Midbrain (tissue), 1 donor: Measurements from ENCODE around the gene KRT2.

ENCODE experiments used
- DNase-seq: peaks from one replicate; lab custom pipeline; 2025; lab: John Stamatoyannopoulos, UW

Gene KRT2

GRCh38 chr12:52615208-52615868 is 36.7 kb downstream of the KRT2 start:
- DNase-seq = no peak

GRCh38 chr12:52614381-52615207 is 37.4 kb downstream of the KRT2 start:
- no peak for DNase-seq

DNA sequence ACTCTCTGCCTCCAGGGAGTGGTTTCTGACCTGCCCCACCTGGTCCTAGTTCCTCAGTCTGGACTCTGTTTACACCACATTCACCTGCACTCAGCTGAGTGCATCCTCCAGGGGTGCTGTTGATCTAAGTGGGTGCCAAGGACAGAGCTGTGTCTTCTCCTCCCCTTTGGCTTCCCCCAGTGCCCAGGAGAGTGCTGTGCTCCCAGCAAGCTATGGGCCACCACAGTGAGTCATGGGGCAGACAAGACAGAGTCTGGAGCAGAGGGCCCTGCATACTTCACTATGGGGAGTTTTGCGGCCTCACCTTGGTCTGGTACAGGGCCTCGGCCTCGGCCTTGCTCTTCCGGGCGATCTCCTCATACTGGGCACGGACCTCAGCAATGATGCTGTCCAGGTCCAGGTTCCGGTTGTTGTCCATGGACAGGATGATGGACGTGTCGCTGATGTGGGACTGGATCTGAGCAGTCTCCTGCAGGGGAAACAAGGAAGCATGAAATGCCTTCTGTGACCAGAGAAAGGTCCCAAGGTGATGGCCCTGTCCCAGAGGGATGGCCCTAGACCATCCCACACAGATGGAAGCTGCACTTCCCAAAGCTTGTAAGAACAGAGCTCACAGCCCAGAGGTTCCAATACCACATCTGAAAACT is 38.5 kb downstream of the KRT2 start:
- no peak for DNase-seq

DNA sequence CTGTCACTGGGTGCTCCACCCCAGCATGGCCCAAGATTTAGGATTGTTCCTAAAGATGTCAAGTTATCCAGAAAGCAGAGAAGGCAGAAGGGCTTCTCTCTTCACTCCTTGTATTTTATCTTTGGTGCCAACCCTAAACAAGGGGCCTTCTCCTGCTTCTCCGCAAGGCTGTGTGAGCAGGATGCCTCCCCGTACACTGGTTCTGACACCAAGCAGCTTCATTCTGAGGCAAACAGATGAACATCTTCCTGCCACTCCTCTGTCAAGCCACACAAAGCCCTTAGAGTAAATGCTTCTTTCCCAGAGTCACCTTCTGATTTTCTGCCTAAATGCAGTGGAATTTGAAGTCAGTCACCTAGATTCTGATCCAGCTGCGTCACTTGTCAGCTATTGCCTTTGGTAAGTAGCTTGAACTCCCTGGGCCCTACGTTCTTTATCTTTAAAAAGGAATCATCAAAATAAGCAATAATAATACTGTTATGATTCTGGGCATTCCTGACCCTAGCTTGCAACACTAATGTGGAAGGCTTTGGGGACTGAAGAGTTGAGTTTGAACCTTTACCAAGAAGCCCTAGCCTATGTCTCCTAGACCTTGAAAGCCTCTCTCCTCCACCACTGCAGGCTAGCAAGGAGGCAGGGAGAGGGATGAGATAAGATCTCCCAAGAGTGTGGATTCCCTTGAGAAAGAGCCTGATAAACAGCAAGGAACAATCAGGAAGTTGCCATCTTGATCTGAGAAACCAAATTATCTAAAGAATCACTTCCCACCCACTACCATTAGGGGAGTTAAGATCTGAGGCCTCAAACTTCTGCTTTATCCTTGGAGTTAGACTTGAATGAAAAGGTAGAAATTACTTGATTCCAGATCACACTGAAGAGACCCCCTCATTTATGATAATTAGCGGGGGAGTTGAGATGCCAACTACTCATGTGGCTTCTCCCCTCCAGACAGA is 39.3 kb downstream of the KRT2 start:
- DNase-seq = no peak

DNA sequence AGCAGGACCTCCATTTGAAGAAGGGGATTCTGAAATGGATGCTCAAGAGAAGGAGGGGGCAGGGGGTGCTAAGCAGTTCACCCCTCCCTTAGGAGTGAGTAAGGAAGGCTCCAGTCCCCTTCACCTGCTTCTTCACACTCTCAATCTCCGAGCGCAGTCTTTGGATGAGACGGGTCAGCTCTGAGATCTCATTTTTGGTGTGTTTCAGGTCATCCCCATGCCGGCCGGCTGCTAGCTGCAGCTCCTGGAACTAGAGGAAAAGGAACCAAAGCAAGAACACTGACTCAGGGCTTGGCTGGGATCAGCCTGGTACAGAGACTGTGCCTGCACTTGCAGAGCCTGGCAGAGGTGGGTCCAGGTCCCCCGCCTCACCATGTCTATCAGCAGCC is 40.9 kb downstream of the KRT2 start:
- DNase-seq = no peak

DNA sequence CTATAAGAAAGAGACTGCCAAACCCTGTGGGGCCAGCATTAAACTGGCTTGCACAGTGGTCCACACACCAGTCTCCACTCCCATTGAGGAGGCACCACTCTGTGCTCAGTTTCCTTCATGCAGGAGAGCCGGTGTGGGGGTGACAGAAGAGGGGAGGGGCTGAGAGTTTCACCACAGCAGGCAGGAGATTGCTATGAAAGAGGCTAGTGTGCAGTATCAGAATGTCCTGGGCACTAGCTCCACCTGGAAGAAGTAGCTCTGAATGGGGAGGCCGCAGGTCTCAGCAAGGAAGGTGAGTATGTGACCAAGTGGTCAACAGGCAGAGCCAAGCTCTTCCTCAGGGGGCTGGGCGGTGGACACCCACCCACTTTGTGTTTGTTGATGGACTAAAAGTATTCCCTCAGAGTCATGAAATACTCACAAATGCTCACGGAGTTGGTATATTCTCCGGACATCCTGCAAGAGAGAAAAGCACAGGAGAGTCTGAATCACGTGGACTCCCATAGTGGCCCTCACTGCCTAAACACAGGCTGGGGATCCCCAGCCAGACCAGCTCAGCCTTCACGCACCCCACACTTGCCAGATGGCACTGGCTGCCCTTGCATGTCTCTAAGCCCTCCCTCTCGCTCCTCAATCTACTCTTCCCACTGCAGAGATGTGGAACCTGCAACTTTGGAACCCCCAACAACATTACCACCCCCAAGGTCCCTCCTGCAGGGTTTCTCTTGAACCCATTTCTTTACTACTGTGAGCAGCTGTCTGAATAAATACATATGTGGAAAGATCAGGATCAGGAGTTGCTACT is 43.0 kb downstream of the KRT2 start:
- no peak for DNase-seq

- DNase-seq = no peak
Measured at GRCh38 chr12:52608161-52608560, 43.9 kb downstream of the KRT2 start.

- no peak for DNase-seq
Measured at GRCh38 chr12:52607314-52607713, 44.7 kb downstream of the KRT2 start.

DNA sequence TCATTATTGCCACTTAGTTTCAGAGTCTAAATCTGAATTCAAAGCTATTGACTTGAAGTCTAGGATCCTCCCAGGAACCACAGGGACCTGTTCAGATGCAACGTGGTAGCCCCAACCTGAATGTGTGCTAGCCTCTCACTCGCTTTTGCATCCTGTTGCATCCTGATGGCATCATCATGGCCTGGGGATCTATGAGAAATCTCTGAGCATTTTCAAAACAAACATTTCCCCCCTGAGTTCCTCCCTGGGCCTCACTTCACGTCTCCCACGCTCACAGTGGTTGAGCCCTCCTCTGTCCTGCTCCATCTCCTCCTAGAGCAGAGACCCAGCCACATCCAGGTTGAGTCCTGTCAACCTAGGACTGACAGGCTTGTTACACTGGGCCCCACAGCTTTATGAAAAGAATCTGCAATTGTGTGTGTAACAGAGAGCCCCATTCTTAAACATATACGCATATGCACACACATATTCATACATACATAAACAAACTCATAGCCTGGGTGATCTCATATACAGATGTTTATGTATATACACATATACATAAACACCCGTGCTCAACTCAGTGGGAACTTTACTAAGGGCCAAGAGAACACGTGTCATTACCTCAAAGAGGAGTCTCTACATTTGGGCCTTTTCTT is 45.3 kb downstream of the KRT2 start:
- DNase-seq = no peak

- no peak for DNase-seq
Measured at GRCh38 chr12:52606096-52606495, 45.9 kb downstream of the KRT2 start.

GRCh38 chr12:52605542-52605941 is 46.5 kb downstream of the KRT2 start:
- no peak for DNase-seq

- DNase-seq = no peak
Measured at GRCh38 chr12:52604859-52605258, 47.2 kb downstream of the KRT2 start.

GRCh38 chr12:52603314-52603713 is 48.7 kb downstream of the KRT2 start:
- no peak for DNase-seq

DNA sequence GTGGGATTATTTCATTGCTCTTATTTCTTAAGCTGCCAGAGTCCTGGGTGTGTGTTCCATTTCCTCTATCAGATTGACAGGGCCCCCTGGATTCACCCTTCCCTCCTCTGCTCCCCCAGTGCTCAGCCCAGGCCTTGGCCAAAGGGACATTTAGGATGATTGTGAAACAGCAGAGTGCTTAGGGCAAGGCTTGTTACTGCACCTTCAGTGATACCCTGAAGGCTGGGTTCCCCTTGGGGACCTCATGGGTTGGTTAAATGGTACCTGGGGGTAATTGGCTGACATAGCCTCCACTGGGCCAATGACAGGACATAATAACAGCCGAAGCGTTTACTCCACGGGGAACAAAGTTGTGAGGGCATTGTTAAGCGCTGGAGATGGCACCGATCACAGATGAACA is 49.5 kb downstream of the KRT2 start:
- no peak for DNase-seq

GRCh38 chr12:52601671-52602070 is 50.3 kb downstream of the KRT2 start:
- DNase-seq = no peak

DNA sequence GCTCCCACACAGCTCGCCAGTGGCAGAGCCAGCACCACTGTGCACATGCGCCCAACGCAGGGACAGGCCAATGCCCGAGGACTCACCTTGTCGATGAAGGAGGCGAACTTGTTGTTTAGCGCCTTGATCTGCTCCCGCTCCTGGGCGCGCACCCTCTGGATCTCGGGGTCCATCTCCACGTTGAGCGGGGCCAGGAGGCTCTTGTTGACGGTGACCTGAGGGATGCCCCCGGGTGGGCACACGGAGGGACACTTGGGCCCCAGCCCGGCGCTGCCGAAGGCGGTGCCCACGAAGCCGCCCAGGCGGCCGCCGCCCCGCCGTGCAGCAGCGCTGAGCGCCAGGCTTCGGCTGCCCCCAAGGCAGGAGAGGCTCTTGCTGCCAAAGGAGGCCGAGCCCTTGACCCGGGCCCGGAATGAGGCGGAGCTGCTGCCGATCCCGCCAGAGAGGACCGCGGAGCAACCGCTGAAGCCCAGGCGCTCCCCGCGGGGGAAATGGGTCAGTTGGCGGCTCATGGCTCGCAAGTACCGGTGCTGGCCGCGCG is 51.0 kb downstream of the KRT2 start, which contains the start of gene KRT72:
Gene KRT72, minus strand, starts transcription at position 523 of the 541 bp plus-strand sequence. Its CDS starts 11 bp downstream, at position 512.
- DNase-seq = no peak

DNA sequence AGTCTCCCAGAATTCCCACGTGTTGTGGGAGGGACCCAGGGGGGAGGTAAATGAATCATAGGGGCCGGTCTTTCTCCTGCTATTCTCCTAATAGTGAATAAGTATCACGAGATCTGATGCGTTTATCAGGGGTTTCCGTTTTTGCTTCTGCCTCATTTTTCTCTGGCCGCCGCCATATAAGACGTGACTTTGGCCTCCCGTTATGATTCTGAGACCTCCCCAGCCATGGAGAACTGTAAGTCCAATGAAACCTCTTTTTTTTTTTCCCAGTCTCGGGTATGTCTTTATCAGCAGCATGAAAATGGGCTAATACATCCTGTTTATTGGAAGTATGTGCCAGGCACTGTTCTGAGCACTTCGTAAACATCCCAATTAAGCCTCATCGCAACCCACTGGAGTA is 51.5 kb downstream of the KRT2 start:
- no peak for DNase-seq

- DNase-seq = no peak
Measured at GRCh38 chr12:52600071-52600470, 51.9 kb downstream of the KRT2 start.

- no peak for DNase-seq
Measured at GRCh38 chr12:52598966-52599365, 53.0 kb downstream of the KRT2 start.
